SKM-1 (cell line): ENCODE results near the gene CHCHD1.
"Not testable (repeated sequence)": the region's sequence is repeated elsewhere in the genome, so short reads cannot be mapped to it uniquely, and the experiment has no call there.

Experiments used
- DNase-seq: peaks from one replicate; lab custom pipeline; 2025; ENCODE audit not compliant: unreplicated experiment; lab: John Stamatoyannopoulos, UW

The CHCHD1 gene

GRCh38 chr10:73809061-73809818 lies 27.4 kb downstream of the CHCHD1 start:
- DNase-seq, result no peak

DNA sequence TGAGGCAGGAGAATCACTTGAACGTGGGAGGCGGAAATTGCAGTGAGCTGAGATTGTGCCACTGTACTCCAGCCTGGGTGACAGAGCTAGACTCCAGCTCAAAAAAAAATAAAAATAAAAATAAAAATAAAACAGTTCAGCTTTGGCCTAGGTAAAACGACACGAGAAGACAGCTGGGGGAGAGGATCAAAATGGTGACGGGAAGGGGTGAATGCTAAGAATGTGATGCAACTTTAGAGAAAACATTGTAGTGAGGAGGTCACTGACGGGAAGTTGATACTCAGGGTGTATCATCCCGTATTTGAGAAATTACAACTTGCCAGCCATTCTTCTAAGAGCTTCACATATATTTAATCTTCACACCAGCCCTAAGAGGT lies 28.5 kb downstream of the CHCHD1 start:
- no peak for DNase-seq

- DNase-seq, result no peak
These were observed 29.1 kb downstream of the CHCHD1 start for GRCh38 chr10:73810735-73811465.

DNA sequence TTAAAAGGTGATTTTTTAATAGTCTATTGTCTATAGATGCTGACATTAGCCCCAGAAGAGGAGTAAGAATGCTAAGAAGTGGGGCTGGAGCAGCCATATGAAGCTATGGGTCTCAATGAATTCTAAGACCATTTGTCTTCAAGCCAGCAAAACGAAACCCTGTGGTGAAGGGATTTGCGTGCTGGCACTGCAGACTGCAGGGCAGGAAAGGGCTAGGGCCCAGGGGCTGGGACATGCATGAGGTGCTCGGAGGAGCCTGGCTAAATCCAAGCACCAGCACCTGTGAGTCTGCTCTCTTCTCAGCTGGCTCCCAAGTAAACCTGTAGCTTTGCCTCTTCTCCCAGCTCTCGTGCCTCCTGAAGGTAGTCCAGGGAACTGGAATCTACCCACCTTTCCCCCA lies 30.8 kb downstream of the CHCHD1 start:
- DNase-seq, result no peak

- DNase-seq, result no peak
These were observed 31.5 kb downstream of the CHCHD1 start for GRCh38 chr10:73813333-73813732.

DNA sequence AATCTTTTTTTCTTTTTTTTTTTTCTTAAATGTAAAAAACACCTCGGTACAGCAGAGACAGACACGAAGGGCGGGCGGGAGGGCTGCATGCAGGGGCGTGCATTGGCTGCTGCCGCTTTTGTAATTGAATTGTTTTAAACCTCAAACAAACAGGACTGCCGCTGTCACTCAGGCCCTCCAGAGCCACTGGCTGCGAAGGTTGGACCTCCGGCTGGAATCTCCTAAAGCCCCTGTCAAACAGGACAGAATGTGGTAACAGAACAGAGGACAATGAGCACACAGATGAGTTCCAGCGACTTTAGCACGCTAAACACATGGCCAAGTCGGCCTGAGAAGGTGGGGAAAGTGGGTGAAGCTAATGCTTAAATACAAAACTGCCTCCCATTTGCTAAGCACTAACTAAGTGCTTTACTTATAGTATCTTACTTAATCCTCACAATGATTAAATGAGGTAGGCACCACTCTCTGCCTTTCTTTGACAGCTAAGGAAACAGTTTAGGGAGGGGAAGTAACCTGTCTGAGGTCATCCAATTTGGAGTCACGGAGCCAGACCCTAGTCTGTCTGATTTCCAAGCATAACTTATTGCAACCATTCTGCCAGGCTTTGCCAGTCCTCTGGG lies 32.5 kb downstream of the CHCHD1 start:
- no peak for DNase-seq

GRCh38 chr10:73814896-73815718 lies 33.3 kb downstream of the CHCHD1 start:
- peak; percentile 29 for DNase-seq

- no peak for DNase-seq
These were observed 33.8 kb downstream of the CHCHD1 start for GRCh38 chr10:73815719-73816030.

- DNase-seq, result no peak
These were observed 35.3 kb downstream of the CHCHD1 start for GRCh38 chr10:73816917-73817729.

DNA sequence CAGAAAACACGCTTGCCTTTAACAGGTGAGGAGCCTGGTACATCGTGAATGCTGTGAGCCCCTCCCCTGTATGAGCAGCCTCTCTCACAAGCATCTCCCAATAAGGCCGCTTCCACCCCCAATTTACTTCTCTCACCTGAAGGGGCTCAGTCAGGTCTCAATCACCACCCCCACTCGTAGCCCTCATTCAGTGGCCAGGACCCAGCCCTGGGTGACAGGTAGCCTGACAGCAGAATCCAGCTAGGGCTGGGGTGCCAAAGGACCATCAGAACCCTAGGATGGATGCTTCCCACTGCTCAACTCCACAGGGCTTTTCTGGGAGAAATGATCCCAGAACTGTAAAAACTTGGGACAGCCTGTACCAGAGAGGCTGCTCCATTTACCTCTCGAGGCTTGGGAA lies 36.0 kb downstream of the CHCHD1 start:
- DNase-seq, result no peak

GRCh38 chr10:73818402-73818801 lies 36.6 kb downstream of the CHCHD1 start:
- DNase-seq, result no peak

DNA sequence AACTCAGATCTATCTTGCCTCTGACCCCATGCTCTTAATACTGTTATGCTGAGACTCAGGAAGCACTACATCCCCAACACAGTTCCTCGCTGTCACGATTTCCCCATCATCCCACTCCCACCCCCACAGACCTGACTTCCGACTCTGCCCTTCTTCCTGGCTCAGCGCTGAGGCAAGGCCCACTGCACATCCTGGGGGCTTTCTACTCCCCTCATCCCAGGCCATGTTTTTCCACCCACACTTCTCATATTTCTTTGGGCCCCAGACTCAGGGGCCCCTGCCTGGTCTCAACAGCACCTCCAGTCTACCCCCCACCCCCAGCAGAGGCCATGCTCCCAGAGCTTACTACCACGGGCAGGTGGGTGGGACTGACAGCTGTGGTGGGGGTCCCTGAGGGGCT lies 37.2 kb downstream of the CHCHD1 start:
- no peak for DNase-seq

- DNase-seq, result no peak
These were observed 37.8 kb downstream of the CHCHD1 start for GRCh38 chr10:73819513-73820093.

GRCh38 chr10:73823391-73823790 lies 41.5 kb downstream of the CHCHD1 start:
- no peak for DNase-seq

DNA sequence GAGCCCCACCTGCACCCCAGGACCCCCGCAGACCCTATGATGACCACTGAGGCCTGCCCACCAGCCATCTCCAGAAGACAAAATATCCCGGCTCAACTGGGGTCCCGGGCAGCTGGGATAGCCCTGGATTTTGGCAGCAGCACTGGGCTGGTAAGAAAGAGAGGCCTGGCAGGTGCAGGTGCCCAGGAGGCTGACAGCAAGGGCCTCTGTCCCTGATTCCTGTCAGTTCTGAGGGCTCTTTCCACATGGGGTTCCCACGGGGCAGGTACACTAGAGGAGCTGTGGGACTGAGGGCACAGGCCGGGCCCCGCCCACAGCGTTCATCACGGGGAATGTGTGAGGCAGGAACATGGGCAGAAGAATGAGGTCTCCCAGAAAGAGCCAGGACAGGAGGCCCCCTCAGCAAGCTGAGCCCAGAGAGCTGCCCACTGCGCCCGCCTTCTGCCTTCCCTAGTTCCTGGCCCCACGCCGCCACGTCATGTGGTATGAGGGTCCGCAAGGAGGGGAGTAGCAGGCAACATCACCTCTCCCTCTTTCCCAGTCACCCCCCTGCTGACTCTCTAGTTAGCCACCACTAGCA lies 42.4 kb downstream of the CHCHD1 start:
- no peak for DNase-seq

DNA sequence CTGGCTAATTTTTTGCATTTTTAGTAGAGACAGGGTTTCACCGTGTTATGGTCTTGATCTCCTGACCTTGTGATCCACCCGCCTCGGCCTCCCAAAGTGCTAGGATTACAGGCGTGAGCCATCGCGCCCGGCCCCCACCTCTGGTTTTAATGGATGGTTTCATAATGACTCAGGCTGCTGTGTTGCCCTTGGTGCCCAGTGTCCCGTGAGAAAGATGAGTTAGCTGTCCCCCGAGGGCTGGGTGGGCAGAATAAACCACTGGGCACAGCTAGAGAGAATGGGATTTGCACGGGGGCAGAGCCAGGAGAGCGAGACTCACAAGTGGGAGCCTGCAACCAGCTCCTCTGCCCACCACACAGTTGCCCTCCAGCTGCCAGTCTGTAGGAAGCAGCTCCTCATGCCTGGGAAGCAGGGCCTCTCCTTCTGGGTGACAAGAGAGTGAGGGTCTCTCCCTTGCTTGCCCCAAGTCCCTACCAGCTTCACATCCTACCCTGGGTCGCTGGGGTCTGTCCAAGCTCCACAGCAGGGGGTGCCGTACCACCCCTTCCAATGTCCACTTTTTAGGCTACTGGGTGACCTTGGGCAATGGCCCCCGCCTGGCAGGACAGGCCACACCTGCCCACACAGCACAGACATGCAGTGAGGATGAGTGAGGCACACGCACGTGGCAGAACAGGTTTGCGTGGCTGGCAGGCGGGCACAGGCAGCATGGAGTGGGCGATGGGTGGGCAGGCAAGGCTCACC lies 45.7 kb downstream of the CHCHD1 start:
- DNase-seq, result no peak

DNA sequence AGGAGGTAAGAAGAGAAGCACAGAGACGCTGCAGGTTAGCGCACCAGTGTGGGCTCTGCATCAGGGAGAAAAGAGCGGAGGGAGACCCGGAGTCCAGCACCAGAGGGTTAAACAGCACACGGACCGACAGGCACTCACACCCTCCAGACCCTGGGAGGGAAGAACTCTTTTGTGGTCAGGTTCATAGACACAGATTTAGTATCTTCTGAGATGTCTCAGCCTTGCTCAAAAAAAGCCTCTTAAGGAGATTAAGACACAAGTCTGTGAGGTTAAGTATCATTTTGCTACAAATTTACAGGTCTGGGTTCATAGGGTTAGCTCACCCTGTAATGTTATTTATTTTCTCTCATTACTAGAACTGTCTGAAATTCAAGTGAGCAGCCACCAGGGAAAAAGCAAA lies 46.3 kb downstream of the CHCHD1 start:
- DNase-seq, result no peak

- DNase-seq, result not testable (repeated sequence)
These were observed 47.2 kb downstream of the CHCHD1 start for GRCh38 chr10:73829090-73829489.
